Endothelial cell of umbilical vein (primary cell): ENCODE measurements around the gene SAXO1. TPM values are rescaled to one million over a fixed set of nuclear protein-coding genes. Genes with fewer than 3 reads are reported as not detected.

Experiments
- BruUV-seq: library from RNA; stranded (reverse); fragments of 400-500 nt; replicated peaks from 2 replicates; lab custom pipeline; 2021; lab: Mats Ljungman, UMichigan
- CTCF ChIA-PET: fragments of 300-600, 350-600 bp; sonication (Branson Sonifier 250); formaldehyde crosslinking; loops from one replicate; lab custom pipeline; 2021; ENCODE audit warnings: antibody characterized with exemption, inconsistent platforms; lab: Charles Lee
- POLR2A ChIA-PET: fragments of 300-600, 350-600 bp; sonication (Branson Sonifier 250); formaldehyde crosslinking; loops from one replicate; lab custom pipeline; 2021; ENCODE audit warnings: antibody characterized with exemption, inconsistent platforms; lab: Charles Lee
- DNase-seq: peaks from one replicate; pipeline ENCODE4 v3.0.0-alpha.2; 2011; ENCODE audit warnings: low read depth, low spot score
- FAIRE-seq: peaks from 2 replicates; lab custom pipeline; 2011; peaks lifted over from hg19 to GRCh38; lab: Jason Lieb, UNC
- H2AFZ ChIP-seq: 2 replicates; pipeline ENCODE4 v1.6.0; 2012; ENCODE audit warnings: low read depth, low read length, control low read depth, inconsistent platforms
- H3K27ac ChIP-seq: 2 replicates; pipeline ENCODE4 v1.5.1; 2011; ENCODE audit warnings: low read depth, mild to moderate bottlenecking, control low read depth, low read length, moderate library complexity; ENCODE audit not compliant: insufficient read depth
- H3K27me3 ChIP-seq, 2 experiments: 2 replicates each; pipeline versions ENCODE4 v1.6.0 to v1.6.1; 2011; ENCODE audit warnings: low read length in 2 of 2, mixed read lengths in 1 of 2; ENCODE audit not compliant: control insufficient read depth in 2 of 2, insufficient read depth in 2 of 2
- H3K36me3 ChIP-seq, 2 experiments: 2 replicates in 1 of 2; 3 replicates in 1 of 2; pipeline ENCODE4 v1.5.1; 2011; ENCODE audit warnings: low read length in 2 of 2, mild to moderate bottlenecking in 1 of 2, moderate library complexity in 1 of 2; ENCODE audit not compliant: control insufficient read depth in 2 of 2, insufficient read depth in 2 of 2; ENCODE audit errors: extremely low read depth in 1 of 2
- H3K4me1 ChIP-seq: 3 replicates; pipeline ENCODE4 v1.5.1; 2011; ENCODE audit warnings: mild to moderate bottlenecking, low read length; ENCODE audit not compliant: control insufficient read depth, insufficient read depth; ENCODE audit errors: extremely low read depth
- H3K4me2 ChIP-seq: 2 replicates; pipeline ENCODE4 v1.6.1; 2011; ENCODE audit warnings: low read length, control low read depth, mixed read lengths; ENCODE audit not compliant: insufficient read depth
- H3K4me3 ChIP-seq, 3 experiments: fragments of 200-600 bp in 1 of 3; sonication (generic), shearing (Covaris generic) in 1 of 3; replicated peaks in 1 of 3; 2 replicates each; pipeline ENCODE4 v1.5.1; 2011 to 2016; ENCODE audit warnings: control low read depth in 3 of 3, low read length in 3 of 3, mild to moderate bottlenecking in 2 of 3, inconsistent platforms in 1 of 3, low read depth in 1 of 3, moderate library complexity in 1 of 3; ENCODE audit not compliant: insufficient read depth in 1 of 3
- H3K79me2 ChIP-seq: 2 replicates; pipeline ENCODE4 v1.6.0; 2012; ENCODE audit warnings: low read length, inconsistent platforms; ENCODE audit not compliant: control insufficient read depth, insufficient read depth
- H3K9ac ChIP-seq: replicated peaks from 2 replicates; pipeline ENCODE3; 2011; ENCODE audit warnings: low read length, control low read depth; ENCODE audit not compliant: insufficient read depth; ENCODE audit errors: extremely low read depth
- H3K9me1 ChIP-seq: replicated peaks from 3 replicates; pipeline ENCODE4 v1.6.0; 2011; ENCODE audit warnings: mild to moderate bottlenecking, low read length; ENCODE audit not compliant: control insufficient read depth, insufficient read depth; ENCODE audit errors: extremely low read depth
- H3K9me3 ChIP-seq: replicated peaks from 2 replicates; pipeline ENCODE4 v1.5.1; 2012; ENCODE audit warnings: low read length, inconsistent platforms; ENCODE audit not compliant: control insufficient read depth, insufficient read depth
- H4K20me1 ChIP-seq: replicated peaks from 2 replicates; pipeline ENCODE3; 2011; ENCODE audit warnings: mild to moderate bottlenecking, low read length; ENCODE audit not compliant: control insufficient read depth, insufficient read depth; ENCODE audit errors: extremely low read depth
- CTCF ChIP-seq, 2 donors: IDR thresholded peaks; 1 replicate in 1 of 2; 2 replicates in 1 of 2; pipeline ENCODE4 v1.5.1; 2011; ENCODE audit warnings: low read length in 2 of 2, mild to moderate bottlenecking in 2 of 2, moderate library complexity in 2 of 2, control low read depth in 1 of 2, inconsistent platforms in 1 of 2, low read depth in 1 of 2; ENCODE audit not compliant: insufficient read depth in 1 of 2; ENCODE audit errors: extremely low read depth in 1 of 2
- GATA2 ChIP-seq: IDR thresholded peaks from 2 replicates; pipeline ENCODE4 v1.7.0; 2011; ENCODE audit warnings: low read depth, mild to moderate bottlenecking, moderate library complexity, mixed read lengths, low read length; ENCODE audit not compliant: insufficient read length, insufficient read depth
- JUN ChIP-seq: IDR thresholded peaks from 2 replicates; pipeline ENCODE4 v1.6.1; 2011; ENCODE audit warnings: borderline replicate concordance, low read depth; ENCODE audit not compliant: insufficient read length, insufficient read depth
- MYC ChIP-seq: IDR thresholded peaks from one replicate; pipeline ENCODE4 v1.6.1; 2011; ENCODE audit warnings: mild to moderate bottlenecking, low read depth, low read length
- POLR2AphosphoS5 ChIP-seq: IDR thresholded peaks from 2 replicates; pipeline ENCODE4 v1.6.1; 2012; ENCODE audit warnings: low read depth, mild to moderate bottlenecking, control low read depth, low read length, moderate library complexity; ENCODE audit not compliant: insufficient read depth
- dilution Hi-C: fragments of 300-500 bp; cut with MboI; formaldehyde crosslinking; loops from one replicate; pipeline ENCODE4 v1.15.0; 2019; ENCODE audit warnings: low sequenced_read_pairs; ENCODE audit not compliant: extremely low pct_ligation_motif_present
- intact Hi-C: fragments of 100-400 bp; cut with micrococcal nuclease; formaldehyde crosslinking; loops from one replicate; pipeline ENCODE4 v1.10.0; 2022
- polyA plus RNA-seq, 4 experiments: library from polyadenylated mRNA; depleted of rRNA in 3 of 4; stranded (reverse) in 3 of 4; unstranded in 1 of 4; fragments of >200 nt; gene quantifications; 2 replicates each; pipeline versions ENCODE4 v1.2.1 to v1.2.3, GENCODE V29; 2011 to 2012; ENCODE audit warnings: missing spikeins in 1 of 4
- total RNA-seq: library from RNA; stranded (reverse); gene quantifications from 2 replicates; pipeline ENCODE4 v1.2.3, GENCODE V29; 2021
- TF ChIP-seq, protein P1 (sequence below): IDR thresholded peaks from 2 replicates; pipeline ENCODE4 v1.6.1; 2011; ENCODE audit not compliant: insufficient read depth, insufficient read length

The SAXO1 gene
- total and polyA plus RNA-seq, 2 donors (not counting 3 experiments of a cell fraction or from before 2014, with no cell fraction given), result not detected

DNA sequence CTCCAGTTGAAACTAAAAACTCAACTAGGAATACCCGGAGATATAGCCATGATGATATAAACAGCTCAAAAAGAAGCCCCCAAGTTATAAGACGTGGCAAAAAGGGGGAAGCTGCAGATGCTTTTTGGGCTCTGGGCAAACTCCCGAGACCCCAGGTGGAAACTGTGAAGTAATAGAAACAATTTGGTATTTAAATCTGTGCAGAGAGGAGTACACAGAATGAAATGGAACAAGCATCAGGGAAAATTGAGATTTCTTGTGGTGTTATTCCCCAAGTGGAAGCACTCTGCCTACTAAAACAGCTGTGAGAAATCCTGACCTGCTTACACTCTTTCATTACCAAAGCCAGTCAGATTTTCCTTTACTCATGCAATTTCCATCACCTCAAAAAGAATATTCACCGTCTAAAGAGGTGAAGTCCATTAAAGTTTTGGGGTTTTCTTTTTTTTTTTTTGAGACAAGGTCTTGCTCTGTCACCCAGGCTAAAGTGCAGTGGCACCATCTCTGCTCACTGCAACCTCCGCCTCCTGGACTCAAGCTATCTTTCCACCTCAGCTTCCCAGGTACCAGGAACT lies 23.5 kb downstream of the SAXO1 start:
- dilution Hi-C loops, result no loop called here
- Histone ChIP-seq H3K4me2 (no peak overlapping the region), H3K9ac (no peak overlapping the region), H3K4me1 (no peaks in the 10 kb centered on the region), H4K20me1 (no peaks in the 10 kb centered on the region), H3K4me3 (no peak overlapping the region), H3K9me1 (no peaks in the 10 kb centered on the region), H3K27me3 (peaks cover 0 to 1% of the 10 kb centered on the region in 2 experiments), H2AFZ (no peak overlapping the region), H3K9me3 (no peaks in the 10 kb centered on the region), H3K79me2 (no peaks in the 10 kb centered on the region), H3K27ac (no peak overlapping the region), H3K36me3 (no peaks in the 10 kb centered on the region)
- no TSS peak for BruUV-seq
- TF ChIP-seq, protein P1, sequence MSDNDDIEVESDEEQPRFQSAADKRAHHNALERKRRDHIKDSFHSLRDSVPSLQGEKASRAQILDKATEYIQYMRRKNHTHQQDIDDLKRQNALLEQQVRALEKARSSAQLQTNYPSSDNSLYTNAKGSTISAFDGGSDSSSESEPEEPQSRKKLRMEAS, result no peak
- no peak for TF ChIP-seq CTCF (IDR thresholded peaks at IDR 0.05; ENCODE audit: extremely low read depth in 1 of 2, insufficient read depth in 1 of 2, low read depth in 1 of 2, low read length in 2 of 2)
- no peak for TF ChIP-seq GATA2
- no peak for TF ChIP-seq JUN
- TF ChIP-seq MYC, result no peak
- no peak for TF ChIP-seq POLR2AphosphoS5
- FAIRE-seq (no peak), DNase-seq (no peak)
- intact Hi-C loops, result no loop called here
- ChIA-PET CTCF (interaction anchor here (1.0 kb wide), 2 partner anchors 17 to 1198 kb away, joined by 3 to 5 read pairs; no protein-coding TSS in a partner anchor), POLR2A (no interaction called here)
